ENCODE data around the gene SRRM5.

GRCh38 chr19:43641333-43641732 is 29.4 kb downstream of the SRRM5 start:
- TF ChIP-seq CTCF (IDR thresholded peaks at IDR 0.05) (no peak), POLR2A (IDR thresholded peaks at IDR 0.05) (no peak)

Measured in adrenal gland (tissue), 5 donors.